Medulla oblongata (tissue), 1 donor: Measurements from ENCODE around the gene MYO1D.
"Not testable (repeated sequence)": the region's sequence is repeated elsewhere in the genome, so short reads cannot be mapped to it uniquely, and the experiment has no call there.

Source experiments
- DNase-seq: peaks from one replicate; pipeline ENCODE4 v3.0.0-alpha.2; 2015; ENCODE audit errors: extremely low spot score

Gene MYO1D

DNA sequence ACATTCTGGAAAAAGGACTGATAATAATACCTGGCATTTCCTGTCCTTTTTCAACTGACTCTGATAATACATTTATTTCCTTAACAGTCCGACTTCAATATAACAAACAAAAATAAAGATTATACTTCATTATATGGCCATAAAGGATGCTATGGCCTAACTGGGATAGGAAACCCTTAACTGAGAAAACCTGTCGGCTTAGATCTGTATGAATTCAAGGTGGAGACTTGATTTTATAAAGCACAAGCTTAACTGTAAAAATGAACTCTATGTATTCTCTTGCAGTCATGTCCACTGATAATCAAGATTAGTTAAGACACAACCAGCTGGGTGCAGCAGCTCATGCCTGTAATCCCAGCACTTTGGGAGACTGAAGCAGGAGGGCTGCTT lies 102.2 kb downstream of the MYO1D start:
- DNase-seq: no peak

DNA sequence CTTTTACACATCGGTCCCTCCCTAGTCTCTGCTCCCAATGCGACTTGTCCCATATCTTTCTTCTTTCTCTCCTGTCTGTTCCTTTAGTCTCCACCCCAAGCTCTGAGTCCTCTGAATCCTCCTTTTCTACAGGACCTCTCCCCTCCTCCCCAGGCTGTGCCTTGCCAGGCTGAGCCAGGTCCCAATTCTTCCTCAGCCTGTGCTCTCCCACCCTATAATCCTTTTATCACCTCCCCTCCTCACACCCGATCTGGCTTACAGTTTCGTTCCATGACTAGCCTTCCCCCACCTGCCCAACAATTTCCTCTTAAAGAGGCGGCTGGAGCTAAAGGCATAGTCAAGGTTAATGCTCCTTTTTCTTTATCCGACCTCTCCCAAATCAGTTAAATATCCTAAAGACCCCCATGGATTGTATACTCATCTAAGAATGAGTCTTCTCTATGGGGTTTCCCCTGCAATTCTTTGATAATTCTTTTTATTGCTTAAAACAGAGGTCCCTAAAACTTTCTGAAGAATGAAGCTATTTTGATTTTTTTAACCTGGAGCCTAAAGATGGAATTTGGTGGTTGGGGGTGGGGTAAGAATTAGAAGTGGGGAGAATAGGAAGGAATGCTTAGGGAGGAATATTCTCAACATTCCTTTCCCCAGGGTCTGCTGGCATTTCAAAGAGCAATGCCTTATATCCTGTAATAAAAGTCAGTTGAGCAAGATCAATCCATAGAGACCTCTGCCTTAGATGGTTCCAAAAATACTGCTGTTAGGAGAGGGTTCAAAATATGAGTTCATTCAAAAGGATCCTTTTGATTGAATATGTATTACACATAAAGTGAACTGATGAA lies 102.8 kb downstream of the MYO1D start:
- no peak for DNase-seq

DNA sequence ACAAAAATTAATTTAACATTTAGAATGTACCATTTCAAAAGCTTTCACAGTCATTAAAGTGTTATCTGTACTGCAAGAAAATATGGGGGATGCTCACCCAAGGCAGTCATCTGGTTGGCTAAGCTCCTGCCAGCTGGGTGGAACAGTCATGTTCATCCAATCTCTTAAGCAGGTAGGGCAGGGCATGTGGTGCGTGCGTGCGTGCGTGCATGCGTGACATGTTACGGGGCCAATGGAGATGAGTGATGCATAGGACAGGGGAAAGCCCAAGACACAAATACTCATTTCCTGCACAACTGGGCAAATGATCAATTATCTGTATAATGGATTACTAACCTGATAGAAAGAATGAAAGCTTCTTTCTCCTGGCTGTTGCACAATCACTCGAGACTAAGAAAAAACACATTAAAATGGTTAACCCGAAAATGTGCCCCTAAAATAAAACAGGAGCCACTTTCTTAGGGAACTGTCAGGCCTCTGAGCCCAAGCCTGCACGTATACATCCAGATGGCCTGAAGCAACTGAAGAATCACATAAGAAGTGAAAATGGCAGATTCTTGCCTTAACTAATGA lies 104.4 kb downstream of the MYO1D start:
- no peak for DNase-seq

DNA sequence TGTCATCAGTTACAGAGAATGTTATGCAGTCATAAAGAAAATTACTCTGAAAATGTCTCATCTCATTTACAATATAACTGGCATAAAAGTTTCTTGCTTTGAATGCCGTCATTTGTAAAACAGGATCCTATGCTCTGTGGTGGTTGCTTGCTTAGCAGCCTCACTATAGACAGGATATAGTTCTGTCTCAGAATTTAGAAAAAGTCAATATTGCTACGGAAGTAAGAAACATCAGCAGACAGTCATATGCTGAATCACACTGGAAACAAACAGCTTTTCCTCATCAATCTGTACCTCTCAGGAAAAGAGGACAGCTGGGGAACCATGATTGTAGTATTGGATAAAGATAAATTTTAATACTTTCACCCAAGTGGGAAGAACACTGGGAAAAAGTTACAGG lies 105.5 kb downstream of the MYO1D start:
- no peak for DNase-seq

DNA sequence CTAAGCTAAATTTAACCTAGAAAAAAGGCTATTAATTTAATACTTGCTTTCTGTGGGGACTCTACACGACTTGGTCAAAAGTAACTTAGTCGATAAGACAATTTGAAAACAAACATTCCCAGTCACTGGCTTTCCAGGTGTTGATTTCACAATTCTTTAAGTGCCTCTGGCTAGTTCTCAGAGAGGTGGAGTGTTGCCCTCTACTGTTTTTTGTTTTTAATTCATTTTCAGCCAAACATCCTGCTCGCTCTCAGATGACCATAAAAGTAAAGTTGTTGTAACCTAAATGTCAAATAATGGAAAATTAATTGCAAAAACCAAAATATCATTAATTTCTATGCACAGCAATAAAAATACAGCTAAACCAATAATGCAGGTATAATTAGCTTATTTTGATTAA lies 107.1 kb downstream of the MYO1D start:
- DNase-seq: no peak

DNA sequence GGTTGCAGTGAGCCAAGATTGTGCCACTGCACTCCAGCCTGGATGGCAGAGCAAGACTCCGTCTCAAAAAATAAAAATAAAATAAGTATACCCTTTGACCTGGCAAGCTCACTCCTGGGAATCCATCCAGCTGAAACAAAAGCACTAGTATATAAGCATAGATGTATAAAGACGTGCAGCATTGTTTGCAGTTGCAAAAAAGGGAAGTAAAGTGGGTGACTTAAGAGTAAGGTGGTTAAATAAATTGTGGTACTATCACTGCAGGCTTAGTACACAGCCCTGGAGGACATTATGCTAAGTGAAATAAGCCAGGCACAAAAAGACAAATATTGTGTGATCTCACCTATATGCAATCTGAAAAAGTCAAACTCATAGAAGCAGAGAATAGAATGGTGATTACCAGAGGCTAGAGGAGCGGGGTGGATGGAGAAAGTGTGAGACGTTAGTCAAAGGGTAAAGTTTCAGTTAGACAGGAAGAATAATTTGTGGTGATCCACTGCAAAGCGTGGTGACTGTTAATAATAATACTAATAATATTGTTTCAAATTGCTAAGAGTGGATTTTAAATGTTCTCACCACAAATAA lies 113.0 kb downstream of the MYO1D start:
- DNase-seq: no peak

DNA sequence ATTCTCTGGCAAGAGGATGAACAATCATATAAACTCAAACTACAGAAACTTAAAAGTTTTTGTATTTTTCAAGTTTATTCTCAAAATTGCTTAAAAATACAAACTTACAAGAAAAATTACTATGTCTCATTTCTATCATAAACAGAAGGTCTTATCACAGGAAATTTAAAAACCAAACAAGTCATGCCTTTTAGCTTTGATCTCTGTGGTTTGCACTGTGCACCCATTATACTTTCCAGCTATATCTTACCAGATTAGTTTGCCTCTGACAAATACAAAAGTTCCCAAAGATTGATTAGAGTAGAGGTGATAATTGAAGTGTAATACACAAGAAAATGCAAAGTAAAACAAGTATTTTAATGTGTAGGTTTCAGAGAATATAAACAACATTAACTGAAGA lies 117.4 kb downstream of the MYO1D start:
- no peak for DNase-seq

DNA sequence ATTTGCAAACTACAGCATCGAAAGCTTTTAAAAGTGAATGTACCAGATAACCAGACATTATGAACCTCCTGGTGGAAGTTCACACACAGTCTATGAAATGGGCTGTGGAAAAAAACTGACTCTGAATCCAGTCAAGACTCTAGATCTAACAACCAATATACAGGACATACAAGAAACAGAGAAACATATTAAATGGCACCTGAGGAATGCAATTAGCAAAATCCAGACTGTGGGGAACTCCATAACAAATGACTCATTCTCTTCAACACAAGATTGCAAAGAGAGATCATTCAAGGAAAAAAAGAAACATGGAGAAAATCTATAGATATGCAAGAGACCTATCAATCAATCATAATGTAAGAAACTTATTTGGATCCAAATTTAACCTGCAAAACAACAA lies 119.0 kb downstream of the MYO1D start:
- DNase-seq: no peak

DNA sequence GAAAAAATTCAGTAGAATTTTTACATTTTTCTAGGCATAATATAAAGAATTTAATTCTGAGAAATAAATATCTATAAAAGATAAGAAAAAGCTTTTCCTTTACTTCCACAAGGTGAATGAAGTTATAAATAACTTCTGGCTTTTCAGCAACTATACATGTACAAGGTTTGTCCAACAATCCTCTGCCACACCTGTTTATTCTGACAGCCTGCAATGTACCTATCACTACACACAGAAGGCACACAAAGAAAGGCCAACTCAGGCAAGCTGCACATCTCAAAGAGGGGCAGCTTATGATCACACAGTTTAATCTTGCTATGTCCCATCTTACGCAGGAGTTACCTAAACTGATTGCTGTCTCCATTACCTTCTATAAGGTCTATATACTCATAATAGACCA lies 120.2 kb downstream of the MYO1D start:
- DNase-seq: no peak

DNA sequence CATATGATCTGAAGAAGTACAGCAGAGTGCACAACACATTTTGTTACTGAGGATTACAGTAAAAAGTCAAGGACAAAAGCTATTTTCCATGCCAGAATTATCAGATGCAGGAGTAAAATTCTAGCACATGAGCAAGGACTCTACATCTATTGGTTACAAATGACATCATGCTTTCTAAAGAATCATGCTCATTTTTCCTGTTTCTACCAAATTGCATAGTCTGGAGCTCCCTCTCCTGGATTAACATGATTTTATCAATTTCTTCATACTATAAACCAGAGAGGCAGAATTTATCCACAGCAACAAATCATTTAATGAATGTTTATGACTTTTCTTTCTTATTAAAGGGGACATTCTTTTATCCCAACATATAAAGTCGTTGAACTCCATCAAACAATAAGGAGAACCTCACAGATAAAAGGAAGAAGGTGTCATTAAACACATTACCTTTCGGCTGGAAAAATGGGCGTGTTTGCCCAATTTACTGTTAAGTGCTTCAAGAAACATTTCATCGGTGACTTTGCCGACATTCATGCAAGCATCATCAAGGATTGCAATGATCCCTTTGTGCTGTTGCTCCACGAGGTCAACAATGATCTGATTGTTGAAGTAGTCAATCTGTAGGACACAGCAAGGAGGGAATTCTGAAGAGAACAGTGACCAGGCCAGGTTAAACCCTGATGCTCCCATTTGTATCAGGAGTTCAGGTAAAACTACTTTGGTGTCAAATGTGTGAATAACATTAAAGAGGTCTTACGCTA lies 121.7 kb downstream of the MYO1D start:
- DNase-seq: peak; percentile 91

DNA sequence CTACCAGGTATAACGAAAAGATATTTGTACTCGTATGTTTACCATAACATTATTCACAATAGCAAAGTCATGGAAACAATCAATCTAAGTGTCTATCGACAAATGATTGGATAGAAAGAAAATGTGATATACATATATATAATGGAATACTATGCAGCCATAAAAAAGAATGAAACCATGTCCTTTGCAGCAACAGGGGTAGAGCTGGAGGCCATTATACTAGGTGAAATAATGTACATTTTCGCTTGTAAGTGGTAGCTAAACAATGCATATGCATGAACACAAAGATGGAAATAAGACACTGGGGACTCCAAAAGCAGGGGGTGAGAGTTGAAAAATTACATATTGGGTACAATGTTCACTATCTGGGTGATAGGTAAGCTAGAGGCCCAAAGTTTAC lies 124.0 kb downstream of the MYO1D start:
- DNase-seq: no peak

DNA sequence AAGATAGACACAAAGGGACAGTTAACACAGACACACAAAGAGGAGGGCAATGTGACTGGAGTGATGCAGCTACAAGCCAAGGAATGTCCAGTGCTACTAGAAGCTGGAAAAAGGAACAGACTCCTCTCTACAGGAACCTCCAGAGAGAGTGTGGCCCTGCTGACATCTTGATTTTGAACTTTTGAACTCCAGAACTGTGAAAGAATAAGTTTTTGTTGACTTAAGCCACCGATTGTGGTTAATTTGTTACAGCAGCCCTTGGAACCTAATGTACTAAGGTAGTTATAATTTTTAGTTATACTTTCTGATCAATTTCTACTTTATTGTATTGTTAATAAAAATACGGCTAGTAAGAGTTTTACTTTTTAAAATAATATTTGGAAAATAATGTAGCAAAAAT lies 129.1 kb downstream of the MYO1D start:
- DNase-seq: no peak

DNA sequence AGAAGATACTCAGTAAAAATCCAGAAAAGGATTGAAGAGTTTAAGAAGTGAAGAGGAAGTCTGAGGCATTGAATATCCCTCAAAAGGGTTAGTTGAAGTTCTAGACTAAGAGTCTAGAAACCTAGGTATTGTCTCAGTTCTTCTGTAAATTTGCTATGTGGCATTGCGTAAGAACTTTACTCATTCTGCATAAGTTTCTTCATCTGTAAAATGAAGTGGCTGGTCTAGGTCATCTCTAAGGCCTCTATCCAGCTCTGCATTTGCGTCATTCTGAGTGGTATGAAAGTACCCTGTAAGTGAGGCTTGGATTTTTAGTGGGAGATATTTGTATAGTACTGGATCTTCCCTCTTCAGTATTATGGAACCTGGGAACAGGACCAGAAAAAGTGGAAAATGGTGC lies 130.2 kb downstream of the MYO1D start:
- no peak for DNase-seq

DNA sequence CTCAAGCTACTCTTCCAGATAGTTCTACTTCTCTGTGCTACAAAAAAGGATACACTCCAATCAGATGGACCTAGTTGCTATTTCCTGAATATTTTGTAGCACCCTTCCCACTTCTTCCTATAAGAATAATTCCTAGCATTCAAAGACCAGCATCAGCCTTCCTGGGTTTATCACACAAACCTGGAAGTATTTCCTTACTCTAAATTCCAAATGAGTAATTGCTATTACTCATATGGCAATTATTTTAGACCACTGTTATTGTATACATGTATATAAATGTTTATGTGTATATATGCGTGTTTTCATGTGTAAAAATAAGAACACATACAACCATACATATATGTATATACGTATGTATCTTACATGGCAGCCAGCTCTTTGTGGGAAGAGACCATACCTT lies 130.6 kb downstream of the MYO1D start:
- no peak for DNase-seq

DNA sequence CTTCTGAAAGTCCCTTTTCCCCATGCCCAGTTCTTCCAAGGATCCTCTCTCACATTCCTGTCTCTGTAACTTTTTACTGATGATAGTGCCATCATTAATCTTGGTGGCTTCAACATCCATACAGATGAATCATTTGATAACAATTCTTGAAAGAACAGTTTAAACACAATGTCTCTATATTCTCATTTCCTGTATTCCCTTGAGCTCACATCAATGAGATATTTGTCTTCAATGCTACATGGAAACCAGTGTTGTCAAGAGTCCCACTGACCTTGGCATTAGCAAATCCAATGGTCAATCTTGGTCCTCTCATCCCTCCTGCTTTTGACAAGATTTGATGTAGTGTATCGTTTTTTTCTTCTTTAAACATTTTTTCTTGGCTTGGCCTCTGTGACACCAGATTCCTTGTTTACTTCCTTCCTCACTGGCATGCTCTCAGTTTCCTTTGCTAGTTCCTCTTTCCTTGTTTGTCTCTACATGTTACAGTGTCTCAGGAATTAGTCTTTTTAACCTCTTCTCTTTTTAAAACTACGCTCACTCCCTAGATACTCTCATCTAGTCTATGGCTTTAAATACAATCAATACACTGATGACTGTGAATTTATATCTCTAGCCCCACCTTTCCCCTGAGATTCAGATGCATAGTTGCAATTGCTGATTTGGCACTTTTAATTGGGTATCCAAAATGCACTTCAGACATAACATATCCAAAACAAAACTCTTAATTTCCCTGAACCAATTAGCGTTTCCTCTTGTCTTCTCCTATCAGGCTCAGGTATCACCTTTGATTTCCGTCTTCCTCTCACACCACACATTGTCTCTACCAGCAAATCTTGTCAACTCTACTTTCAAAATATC lies 134.0 kb downstream of the MYO1D start:
- DNase-seq: peak; percentile 70

DNA sequence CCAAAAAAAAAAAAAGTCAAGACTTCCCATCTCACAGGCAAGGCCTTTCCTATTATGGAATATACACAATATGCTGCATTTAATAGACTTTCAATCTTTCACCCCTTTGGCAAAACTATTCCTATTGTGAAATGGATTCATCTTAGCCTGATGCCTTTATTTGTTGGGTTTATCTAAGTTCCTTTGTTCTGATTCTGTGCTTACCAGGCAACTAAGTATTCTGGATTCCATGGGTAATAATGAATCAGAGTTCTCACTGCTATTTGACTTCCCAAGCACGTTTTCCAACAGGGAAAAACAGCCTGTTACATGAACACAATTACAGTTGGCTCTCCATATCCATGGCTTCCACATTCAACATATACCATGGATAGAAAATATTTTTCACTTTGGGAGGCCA lies 135.5 kb downstream of the MYO1D start:
- DNase-seq: no peak

DNA sequence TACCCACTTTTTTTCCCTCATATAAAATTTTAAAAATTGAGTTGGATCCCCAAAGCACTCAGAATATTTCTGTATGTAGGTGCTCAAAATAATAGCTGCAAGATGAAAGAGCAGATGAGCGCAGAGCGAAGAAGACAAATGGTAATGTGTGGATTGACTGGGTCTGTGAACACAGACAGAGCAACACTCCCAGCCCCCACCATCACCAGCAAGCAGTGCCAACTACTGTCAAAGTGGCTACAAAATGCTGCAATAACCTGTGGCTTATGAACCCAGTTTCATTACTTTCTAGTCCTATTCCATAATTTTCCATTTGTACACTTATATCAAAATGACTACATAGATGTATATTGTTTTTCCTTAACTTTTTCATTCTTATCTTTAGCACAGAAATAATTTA lies 137.2 kb downstream of the MYO1D start:
- DNase-seq: no peak

DNA sequence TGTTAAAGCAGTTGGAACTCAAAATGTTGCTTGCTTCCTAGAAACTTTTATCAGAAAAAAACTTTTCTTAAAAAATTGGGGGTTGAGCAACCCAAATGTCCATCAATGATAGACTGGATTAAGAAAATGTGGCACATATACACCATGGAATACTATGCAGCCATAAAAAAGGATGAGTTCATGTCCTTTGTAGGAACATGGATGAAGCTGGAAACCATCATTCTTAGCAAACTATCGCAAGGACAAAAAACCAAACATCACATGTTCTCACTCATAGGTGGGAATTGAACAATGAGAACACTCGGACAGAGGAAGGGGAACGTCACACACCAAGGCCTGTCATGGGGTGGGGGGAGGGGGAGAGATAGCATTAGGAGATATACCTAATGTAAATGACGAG lies 137.8 kb downstream of the MYO1D start:
- DNase-seq: not testable (repeated sequence)

DNA sequence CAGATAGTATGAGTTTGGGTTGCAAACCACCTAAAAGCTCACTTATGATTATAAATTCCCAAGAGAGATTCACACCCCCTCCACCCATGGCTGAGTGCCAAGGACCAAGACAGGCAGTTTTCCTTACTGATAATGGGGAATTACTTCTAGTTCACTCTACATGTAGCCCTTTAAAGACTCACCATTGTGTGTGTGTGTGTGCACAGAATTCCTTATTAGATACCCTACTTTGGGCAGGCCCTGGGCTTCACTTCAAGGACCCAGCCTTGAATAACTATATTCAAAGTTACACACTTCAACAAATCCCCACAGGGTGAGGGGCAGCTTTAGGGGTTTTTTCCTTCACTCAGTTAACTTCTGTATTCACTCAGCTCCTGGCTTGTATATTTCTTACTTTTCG lies 143.5 kb downstream of the MYO1D start:
- no peak for DNase-seq

DNA sequence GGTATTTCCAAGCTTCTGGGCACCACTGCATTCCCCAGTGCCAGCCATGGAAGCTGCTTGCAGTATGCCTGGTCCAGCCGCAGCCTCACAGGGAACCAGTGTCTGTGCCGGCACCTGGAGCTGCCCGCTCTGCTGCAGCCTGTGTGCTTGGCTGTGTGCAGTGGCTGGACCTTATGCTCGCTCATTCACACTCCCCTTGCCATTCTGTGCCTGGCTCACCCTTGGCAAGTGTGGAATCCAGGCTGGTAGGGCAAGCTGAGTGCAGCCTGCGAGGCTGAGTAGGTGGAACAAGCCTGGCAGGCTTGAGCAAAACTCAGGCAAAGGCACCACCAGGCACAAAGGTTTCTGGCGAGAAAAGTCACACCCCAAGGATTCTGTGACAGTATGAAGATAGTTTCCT lies 144.0 kb downstream of the MYO1D start:
- DNase-seq: no peak

DNA sequence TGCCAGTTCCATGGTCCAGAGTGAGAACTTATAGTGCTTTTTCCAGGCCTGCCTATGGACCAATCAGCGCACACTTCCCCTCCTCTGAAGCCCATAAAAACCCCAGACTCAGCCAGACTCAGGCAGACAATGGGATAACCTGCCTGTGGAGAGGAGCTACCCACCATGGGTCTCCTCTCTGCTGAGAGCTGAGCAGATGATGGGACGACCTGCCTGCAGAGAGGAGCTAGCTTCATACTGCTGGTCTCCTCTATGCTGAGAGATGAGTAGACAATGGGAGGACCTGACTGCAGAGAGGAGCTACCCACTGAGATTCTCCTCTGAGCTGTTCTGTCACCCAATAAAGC lies 144.7 kb downstream of the MYO1D start:
- no peak for DNase-seq
